HT-29 (cell line): ENCODE data around the gene BRSK1. TPM values are rescaled to one million over a fixed set of nuclear protein-coding genes. Genes with fewer than 3 reads are reported as not detected.
"Not testable (repeated sequence)": the region's sequence is repeated elsewhere in the genome, so short reads cannot be mapped to it uniquely, and the experiment has no call there.

Experiments
- DNase-seq: peaks from one replicate; pipeline ENCODE4 v3.0.0-alpha.2; 2015; ENCODE audit warnings: low spot score
- total RNA-seq: library from RNA; depleted of rRNA; stranded (reverse); fragments of >200 nt; shearing (Covaris generic); gene quantifications from 2 replicates; pipeline ENCODE4 v1.2.3, GENCODE V29; 2014

BRSK1 gene
- total RNA-seq, 1 experiment from 2014 or later: 1.9 TPM

DNA sequence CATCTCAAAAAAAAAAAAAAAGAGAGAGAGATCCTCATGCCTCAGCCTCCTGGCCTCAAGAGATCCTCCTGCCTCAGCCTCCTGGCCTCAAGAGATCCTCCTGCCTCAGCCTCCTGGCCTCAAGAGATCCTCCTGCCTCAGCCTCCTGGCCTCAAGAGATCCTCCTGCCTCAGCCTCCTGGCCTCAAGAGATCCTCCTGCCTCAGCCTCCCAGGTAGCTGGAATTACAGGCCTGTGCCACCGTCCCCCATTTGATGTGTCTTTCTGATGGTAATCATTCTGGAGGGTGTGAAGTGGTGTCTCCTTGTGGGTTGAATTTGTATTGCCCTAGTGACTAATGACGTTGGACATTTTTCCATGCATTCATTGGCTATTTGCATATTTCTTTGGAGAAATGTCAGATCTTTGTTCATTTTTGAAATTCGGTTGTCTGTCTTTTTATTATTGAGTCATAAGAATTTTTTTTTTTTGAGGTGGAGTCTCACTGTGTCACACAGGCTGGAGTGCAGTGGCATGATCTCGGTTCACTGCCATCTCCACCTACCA is 45.0 kb downstream of the BRSK1 start:
- DNase-seq: not testable (repeated sequence)

DNA sequence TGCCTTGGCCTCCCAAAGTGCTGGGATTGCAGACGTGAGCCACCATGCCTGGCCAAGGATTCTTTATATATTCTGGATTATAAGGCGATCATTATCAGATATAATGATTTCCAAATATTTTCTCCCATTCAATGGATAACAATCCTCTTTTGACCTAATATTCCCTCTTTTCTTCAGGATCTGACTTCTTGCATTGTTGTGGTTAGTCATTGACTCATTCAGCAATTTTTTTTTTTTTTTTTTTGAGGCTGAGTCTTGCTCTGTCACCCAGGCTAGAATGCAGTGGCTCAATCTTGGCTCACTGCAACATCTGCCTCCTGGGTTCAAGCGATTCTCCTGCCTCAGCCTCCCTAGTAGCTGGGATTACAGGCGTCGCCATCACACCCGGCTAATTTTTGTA is 46.0 kb downstream of the BRSK1 start:
- not testable (repeated sequence) for DNase-seq

DNA sequence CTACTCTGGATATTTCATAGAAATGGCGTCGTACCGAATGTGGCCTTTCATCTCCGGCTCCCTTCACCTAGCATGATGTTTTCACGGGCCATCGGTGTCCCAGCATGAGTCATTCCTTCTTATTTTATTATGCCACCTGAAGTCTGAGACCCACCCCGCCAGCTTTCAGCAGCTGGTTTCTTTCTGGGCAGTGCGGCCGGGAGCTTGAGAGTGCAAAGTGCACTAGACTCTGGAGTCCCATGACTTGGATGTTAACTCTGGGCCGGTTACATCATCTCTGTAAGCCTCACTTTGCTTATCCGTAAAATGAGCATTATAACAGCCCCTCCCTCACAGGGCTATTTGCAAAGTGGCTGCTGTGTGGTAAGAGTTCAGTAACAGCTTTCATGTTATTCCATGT is 50.1 kb downstream of the BRSK1 start:
- DNase-seq: peak; percentile 98

DNA sequence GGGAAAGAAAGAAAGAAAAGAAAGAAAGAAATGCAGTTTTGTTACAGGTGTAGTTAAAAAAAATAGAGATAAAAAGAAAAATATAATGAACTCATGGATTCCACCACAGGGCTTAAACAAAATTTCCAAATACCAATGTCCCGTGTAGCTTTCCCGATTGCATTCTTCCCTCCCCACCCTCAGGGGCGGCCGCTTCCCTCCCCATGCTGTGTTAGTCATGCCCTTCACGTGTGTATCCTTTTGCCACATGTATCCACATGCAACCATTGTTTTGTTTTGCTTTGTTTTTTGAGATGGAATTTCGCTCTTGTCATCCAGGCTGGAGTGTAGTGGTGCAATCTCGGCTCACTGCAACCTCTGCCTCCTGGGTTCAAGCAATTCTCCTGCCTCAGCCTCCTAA is 52.3 kb downstream of the BRSK1 start:
- DNase-seq: no peak

DNA sequence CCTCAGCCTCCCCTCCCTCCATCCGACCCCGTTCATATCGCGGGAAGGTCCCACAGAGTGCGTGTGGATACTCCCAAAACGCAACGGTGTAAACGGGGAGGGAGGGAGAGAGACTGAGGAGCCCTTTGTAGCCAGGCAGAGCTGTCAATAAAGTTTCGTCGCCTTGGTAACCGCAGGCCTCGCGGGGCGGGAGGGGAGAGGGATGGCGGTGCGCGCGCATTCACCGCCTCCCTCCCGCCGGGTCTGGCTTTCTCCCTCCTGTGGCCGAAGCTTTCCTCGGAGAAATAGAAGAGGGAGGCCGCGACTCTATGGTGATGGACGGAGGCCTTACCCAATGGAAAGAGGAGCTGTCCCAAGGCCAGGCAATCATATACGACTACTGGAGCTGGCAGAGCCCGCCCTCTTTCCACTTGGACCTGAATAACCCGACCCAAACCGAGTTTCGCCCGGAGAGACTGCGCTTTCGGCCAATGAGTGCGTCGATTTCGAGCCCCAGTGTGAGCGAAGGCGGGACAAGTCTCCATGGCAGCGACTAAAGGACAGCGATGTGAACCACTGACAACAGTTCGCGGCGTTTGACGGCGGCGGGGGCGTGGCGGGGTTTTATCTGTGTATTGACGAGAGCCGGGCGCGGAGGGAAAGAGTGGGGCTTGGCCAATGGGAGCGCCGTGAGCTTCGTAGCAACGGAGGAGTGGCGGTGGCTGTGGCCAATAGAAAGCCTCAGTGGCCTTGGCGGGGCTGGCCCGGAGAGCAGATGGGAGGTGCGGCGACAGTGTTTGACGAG is 55.5 kb downstream of the BRSK1 start, which contains the start of gene KMT5C:
TSS of gene KMT5C (plus strand) at position 772 of the 784 bp plus-strand sequence. CDS start 2,061 bp downstream, outside the sequence.
- DNase-seq: peak; percentile 100

DNA sequence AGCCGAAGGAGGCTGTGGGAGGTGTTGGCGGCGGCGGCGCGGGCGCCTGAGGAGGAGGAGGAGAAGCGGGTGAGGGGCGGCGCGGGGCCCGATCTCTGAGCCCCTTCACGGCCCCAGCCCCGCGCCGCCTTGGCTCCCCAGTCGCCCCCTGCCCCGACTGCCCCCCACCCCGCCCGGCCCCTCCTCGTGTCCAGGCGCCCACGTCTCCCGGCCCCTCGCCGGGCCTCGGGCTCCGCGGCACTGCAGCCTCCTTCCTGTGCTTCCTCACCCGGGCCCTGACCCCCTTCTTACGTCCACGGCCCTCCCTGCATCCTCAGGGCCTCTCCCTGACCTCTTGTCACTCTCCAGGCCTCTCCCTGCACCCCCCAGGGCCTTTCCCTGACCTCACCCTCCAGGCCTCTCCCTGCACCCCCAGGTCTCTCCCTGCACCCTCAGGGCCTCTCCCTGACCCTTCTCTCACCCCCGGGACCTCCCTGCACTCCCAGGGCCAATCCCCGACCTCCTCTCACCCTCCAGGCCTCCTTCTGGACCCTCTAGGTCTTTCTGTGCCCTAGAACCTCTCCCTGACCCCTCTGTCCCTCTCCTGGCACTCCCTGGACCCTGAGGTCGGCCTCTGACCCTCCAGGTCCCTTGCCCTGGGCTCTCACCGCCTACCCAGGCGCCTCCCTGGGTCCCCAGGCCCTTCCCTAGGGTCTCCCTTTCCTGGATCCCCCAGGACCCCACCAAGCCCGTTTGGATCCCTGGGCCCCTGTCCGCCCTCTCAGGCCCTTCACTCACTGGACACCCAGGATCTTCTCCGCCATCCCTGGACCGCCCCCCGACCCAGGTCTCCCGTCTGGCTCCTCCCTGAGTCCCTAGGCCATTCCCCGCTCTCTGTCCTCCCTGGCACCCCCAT is 56.3 kb downstream of the BRSK1 start:
- DNase-seq: peak; percentile 65

DNA sequence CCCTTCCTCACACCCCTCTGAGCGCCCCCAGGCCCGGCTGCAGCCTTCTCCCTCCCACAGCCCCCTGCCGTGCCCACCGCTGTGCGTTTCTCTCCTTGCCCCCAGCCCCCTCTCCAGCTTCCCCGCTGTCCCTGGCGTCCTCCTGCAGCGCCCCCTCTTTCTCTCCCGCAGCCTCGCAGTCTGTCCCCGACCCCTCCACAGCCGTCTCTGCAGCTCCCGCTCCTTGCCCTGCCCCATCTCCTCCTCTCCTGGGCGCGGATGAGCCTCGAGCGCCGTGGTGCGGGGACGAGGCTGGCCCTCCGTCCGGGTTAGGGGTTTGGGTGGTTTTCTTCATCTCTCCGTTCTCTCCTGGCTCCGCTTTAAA is 57.0 kb downstream of the BRSK1 start:
- DNase-seq: peak; percentile 51

DNA sequence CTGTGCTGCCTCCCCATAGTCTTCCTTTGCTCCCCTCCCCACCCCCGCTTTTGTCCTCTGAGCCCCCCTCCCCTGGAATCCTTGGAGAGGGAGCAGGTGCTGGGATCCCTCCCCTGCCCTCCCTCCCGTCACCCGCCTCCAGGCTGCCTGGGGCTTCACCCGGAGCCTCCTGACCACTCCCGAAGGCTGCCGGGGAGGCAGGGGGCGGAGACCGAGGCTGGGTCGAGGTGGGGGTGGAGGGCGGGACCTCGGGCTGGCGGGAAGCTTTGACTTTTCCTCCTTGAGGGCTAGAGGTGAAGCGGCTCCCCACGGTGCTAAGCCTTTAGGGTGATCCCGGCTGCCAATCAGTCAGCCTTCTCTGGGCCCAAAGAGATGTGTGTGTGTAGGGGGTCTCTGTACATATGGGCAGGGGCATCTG is 57.4 kb downstream of the BRSK1 start:
- peak; percentile 82 for DNase-seq

DNA sequence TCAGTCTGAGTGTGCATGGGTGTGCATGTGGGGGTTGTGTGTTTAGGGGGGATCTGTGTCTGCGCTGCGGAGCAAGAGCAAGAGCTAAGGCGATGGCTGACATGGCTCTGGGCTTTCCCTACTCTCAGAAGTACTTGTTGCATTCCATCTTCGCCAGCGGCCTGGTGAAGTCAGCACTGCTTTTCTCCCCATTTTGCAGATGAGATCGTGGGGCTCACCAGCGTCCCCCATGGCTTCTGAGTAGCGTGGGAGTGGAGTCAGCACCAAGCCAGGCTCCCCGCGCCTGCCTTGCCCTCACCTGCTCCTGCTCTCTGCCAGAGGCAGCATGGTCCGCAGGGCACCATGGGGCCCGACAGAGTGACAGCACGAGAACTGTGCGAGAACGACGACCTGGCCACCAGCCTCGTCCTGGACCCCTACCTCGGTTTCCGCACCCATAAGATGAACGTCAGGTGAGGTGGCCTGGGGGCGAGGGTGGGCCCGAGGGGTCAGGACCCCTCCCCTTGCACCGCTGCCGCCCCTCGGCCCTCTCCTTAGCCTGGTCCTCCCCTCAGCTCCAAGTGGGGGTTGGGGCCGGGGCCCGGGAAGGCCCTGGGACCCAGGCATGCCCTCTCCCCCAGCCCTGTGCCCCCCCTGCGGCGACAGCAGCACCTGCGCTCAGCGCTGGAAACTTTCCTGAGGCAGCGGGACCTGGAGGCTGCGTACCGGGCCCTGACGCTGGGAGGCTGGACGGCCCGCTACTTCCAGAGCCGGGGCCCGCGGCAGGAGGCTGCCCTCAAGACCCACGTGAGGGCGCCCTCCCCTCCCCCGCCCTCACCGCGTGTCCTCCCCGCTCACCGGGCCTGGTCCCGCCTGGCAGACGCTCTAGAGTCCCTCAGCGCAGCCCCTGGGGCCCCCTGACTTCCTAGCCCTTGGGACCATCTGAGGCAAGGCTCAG is 58.1 kb downstream of the BRSK1 start:
- no peak for DNase-seq

DNA sequence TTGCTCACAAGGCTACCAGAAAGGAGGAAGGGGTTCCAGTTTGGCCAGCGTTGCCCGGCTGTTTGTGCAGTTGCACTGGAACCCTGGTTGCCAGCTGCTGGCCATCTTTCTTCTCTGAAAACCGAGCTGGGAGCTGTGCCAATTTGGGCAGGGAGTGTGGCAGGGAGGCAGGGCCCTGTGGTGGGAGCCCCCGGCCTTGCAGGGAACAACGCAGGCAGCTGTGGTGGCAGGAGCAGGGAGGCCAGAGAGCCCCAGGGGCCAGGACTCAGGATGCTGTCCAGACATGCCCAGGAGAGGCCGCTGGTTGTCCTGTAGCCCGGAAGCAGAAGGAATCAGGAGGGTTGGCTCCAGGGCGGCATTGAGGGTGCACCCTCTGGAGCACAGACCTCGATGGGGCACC is 60.6 kb downstream of the BRSK1 start:
- DNase-seq: no peak

DNA sequence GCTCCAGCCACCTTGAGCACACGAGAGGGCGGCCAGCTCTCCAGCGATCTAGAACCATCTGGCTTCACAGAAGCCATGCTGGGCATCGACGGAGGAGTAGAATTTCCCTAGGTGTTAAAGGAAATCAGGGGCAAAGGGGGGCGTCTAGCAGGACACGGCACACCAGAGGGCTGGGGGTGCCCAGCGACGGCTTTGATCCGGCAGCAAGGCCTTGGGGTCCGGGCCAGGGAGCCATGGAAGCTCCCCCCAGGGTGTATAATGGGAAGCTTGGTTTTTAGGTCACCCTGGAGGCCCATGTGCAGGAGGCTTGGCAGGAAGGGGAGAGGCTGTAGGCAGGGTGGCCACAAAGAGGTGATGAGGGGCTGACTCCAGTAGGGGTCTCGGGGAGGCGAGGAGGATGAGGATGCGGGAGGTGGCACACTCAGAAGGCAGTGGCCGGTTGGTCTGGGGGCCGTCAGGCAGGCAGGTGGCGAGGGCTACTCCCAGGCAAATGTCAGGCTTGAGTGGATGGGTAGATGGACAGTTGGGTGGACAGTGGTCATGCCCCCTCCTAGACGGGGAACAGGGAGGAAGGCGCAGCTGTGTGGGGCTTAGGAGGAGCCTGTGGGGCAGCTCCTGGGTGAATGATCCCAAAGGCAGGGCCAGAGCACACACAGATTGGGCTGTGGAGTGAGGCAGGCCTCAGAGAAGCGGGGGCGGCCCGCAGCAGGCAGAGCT is 61.5 kb downstream of the BRSK1 start:
- DNase-seq: no peak

DNA sequence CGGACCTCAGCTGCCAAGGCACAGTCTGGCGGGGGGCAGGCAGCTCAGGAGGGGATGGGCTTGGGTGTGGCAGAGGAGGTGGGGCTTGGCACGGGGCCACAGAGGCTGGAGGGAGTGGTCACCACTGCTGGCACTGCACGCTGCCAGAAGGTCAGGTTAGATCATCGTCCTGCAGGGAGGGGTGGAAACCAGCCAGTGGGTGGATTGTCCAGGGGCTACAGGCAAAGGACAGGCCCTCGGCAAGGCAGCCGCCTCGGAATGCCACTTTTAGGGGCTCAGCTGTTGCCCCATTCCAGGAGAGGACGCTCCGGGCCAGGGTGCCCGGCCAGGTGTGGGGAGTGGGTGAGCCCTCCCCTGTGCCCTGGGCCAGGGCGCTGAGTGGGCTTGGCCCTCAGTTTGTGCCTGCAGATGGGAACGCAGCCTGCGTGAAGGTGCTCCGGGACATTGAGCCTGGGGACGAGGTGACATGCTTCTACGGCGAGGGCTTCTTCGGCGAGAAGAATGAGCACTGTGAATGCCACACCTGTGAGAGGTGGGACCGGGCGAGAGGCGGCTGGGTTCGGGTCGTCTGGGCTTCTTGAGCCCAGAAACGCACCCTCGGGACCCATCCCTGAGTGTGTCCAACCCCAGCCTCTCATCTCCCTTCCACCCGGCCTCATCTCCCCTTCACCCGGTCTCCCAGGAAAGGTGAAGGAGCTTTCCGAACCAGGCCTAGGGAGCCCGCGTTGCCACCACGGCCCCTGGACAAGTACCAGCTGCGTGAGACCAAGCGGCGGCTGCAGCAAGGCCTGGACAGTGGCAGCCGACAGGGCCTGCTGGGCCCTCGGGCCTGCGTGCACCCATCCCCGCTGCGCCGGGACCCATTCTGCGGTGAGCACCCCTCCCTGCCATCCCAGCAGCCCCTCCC is 62.3 kb downstream of the BRSK1 start:
- no peak for DNase-seq

DNA sequence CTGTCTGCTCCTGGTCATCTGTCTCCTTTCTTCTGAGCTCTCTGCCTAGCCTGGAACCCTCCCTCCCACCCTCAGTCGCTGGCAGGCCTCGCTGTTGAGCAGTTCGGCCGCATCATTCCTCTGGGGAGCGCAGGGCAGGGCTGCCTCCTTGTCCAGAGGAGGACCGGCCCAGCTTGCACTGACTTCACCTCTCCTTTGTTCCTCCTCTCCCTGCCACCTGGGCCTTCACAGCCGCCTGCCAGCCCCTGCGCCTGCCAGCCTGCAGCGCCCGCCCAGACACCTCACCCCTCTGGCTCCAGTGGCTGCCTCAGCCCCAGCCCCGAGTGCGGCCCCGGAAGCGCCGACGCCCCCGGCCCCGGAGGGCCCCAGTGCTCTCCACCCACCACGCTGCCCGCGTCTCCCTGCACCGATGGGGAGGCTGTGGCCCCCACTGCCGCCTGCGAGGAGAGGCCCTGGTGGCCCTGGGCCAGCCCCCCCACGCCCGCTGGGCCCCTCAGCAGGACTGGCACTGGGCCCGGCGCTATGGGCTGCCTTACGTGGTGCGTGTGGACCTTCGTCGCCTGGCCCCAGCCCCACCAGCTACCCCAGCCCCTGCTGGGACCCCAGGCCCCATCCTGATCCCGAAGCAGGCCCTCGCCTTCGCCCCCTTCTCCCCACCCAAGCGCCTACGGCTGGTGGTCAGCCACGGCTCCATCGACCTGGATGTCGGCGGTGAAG is 63.1 kb downstream of the BRSK1 start:
- no peak for DNase-seq

DNA sequence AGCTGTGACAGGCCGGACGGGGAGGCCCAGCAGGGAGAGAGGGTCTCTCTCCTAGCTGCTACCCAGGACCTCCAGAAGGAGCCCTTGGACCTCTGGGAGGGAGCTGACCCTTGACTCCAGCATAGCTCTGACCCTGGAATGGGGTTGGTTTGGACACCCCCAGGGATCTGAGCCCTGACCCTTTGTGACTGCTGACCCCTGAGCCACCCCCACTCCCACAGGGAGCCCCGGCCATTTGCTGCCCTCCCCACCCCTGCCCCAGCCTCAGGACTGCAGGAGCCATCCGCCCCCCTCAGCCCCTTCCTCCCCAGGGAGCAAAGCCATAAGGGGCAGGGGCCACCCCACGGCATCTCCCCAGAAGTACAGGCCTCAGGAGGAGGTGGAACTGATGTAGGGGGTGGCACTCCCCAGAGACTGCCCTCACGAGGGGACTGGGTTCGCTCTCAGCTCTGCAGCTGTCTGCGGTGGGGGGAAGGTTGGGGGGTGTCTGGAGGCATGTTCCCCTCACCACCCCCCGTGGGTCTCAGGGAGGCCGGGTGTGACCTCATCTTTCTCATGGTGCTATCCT is 63.7 kb downstream of the BRSK1 start:
- DNase-seq: no peak

DNA sequence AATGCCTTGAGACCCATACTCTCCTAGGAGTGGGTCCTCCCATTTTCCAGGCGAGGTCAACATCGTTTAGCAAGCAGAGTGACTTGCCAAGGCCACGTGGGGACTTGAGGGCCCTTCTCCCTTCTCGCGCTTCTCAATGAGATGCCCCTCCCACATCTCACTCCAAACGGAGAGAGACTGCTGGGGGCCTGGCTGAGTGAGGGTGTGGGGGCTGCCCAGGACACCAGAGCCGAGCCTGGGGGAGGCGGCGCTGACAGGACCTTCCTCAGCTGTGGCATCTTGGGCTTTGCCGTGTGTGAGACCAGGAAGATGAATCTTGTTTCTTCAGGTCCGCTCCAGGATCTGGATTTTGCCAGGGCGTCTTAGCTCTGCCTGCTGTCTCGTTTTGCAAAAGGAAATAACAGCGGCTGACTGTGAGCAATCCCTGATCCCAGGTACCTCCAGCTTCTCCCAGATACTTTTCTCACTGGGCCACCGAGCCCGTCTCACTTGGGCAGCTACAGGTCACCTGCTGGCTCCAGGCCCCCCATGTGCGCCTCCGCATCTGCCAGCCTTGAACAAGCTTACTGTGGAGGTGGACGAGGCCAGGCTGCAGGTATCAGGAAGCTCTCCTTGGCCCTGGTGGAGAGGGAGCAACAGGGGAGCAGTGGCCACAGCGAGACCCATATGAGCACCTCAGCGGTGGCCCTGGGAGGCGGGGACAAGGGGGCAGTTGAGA is 64.7 kb downstream of the BRSK1 start:
- no peak for DNase-seq

DNA sequence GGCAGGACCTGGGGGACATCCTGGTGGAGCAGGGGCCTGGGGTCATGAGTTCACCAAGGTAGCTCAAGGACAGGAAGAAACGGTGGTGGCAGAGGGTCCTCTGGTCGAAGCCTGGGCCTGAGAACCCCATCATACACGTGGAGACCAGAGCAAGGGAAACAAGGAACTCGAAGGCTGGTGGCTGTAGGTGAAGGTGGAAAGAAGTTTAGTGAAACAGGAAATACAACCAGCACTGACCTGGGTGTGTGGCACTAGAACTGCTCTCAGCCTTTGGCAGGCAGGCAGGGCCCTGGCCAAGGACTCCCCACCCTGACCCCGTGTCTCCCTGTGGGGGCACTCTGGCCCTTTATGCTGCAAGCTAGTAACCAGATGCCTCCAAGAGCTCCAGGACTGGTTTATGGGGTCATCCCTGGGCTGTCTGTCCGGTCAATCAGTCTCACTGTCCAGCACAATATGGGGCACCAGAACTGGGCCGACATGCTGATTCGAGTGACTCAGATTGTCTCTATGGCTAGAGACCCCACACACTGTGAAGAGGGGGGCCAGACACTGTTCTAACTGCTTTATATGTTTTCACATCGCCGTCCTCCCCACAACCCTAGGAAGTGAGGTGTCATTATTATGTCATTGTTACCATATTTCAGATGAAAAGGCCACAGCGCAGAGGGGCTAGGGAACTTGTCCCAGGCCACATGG is 67.0 kb downstream of the BRSK1 start:
- DNase-seq: no peak

DNA sequence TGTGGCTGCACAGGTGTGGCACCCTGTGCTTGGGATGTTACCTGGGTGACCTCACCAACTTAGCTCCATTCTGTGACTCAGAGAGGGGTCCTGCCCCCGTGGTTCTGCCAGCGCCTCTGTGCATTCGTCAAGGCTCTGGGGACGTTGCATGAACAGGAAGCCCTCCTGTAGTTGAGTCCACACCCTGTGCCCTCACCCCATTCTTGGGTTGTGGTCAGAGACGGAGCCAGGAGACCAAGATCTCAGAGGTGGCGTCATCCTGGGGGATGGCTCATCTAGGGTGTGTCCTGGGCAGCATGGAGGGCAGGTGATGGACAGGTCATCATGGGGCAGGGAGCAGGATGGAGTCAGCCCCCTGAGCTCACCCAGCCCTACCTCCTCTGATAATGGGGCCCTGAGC is 68.2 kb downstream of the BRSK1 start:
- DNase-seq: no peak
